GM12878 (cell line): ENCODE results near the gene OTOP3. TPM values are rescaled to one million over a fixed set of nuclear protein-coding genes. Genes with fewer than 3 reads are reported as not detected.

Experiments used
- ATAC-seq: fragments of 200-7000 bp; cut with Tn5 transposase; 3 replicates; pipeline ENCODE4 v1.9.1; 2020; ENCODE audit warnings: mild to moderate bottlenecking, moderate library complexity
- BruUV-seq: library from RNA; stranded (reverse); fragments of 400-500 nt; replicated peaks from 2 replicates; lab custom pipeline; 2021; lab: Mats Ljungman, UMichigan
- CTCF ChIA-PET: fragments of 300-600 bp; sonication (Branson Sonifier 250); formaldehyde crosslinking; extraction: SDS; loops from one replicate; lab custom pipeline; 2021; ENCODE audit warnings: inconsistent platforms; lab: Yijun Ruan, JAX
- POLR2A ChIA-PET: fragments of 350-600 bp; formaldehyde crosslinking; extraction: SDS; loops from one replicate; lab custom pipeline; 2021; ENCODE audit warnings: inconsistent platforms; lab: Charles Lee
- RAD21 ChIA-PET: fragments of 300-600 bp; sonication (Branson Sonifier 250); formaldehyde crosslinking; loops from one replicate; lab custom pipeline; 2023; ENCODE audit warnings: antibody characterized with exemption; ENCODE audit not compliant: unreplicated experiment; lab: Charles Lee
- SMC1A ChIA-PET: fragments of 300-600 bp; sonication (Branson Sonifier 250); formaldehyde crosslinking; loops from one replicate; lab custom pipeline; 2023; ENCODE audit not compliant: unreplicated experiment, uncharacterized antibody; lab: Charles Lee
- DNase-seq: peaks from one replicate; pipeline ENCODE4 v3.0.0-alpha.2; 2011; ENCODE audit warnings: low read depth, low spot score
- FAIRE-seq: peaks from 3 replicates; lab custom pipeline; 2011; peaks lifted over from hg19 to GRCh38; lab: Jason Lieb, UNC
- H2AFZ ChIP-seq: 2 replicates; pipeline ENCODE4 v1.6.0; 2011; ENCODE audit warnings: low read depth, low read length, control low read depth; ENCODE audit not compliant: control insufficient read depth
- H3K27ac ChIP-seq: 2 replicates; pipeline ENCODE4 v1.5.1; 2011; ENCODE audit warnings: control low read depth; ENCODE audit not compliant: control insufficient read depth, insufficient read depth
- H3K27me3 ChIP-seq, 2 experiments: replicated peaks in 1 of 2; 2 replicates each; pipeline versions ENCODE4 v1.6.0 to v1.6.1; 2011; ENCODE audit warnings: low read length in 1 of 2; ENCODE audit not compliant: control insufficient read depth in 2 of 2, insufficient read depth in 2 of 2
- H3K36me3 ChIP-seq, 2 experiments: 2 replicates each; pipeline ENCODE4 v1.5.1; 2011; ENCODE audit warnings: low read length in 1 of 2; ENCODE audit not compliant: control insufficient read depth in 2 of 2, insufficient read depth in 2 of 2
- H3K4me1 ChIP-seq: 2 replicates; pipeline ENCODE4 v1.6.1; 2011; ENCODE audit warnings: mild to moderate bottlenecking, low read length, moderate library complexity, mixed read lengths; ENCODE audit not compliant: control insufficient read depth, insufficient read depth
- H3K4me2 ChIP-seq: 2 replicates; pipeline ENCODE4 v1.6.0; 2011; ENCODE audit warnings: control low read depth; ENCODE audit not compliant: control insufficient read depth, insufficient read depth
- H3K4me3 ChIP-seq: fragments of 200-600 bp; sonication (generic); 2 replicates; pipeline ENCODE4 v1.5.1; 2016
- H3K79me2 ChIP-seq: 2 replicates; pipeline ENCODE4 v1.6.0; 2011; ENCODE audit warnings: low read length; ENCODE audit not compliant: control insufficient read depth, insufficient read depth
- H3K9ac ChIP-seq: 2 replicates; pipeline ENCODE4 v1.8.0; 2011; ENCODE audit warnings: low read length, control low read depth, mixed read lengths; ENCODE audit not compliant: control insufficient read depth, insufficient read depth
- H3K9me3 ChIP-seq: replicated peaks from 3 replicates; pipeline ENCODE4 v1.5.1; 2011; ENCODE audit warnings: mild to moderate bottlenecking, low read length; ENCODE audit not compliant: control insufficient read depth, insufficient read depth
- H4K20me1 ChIP-seq: 2 replicates; pipeline ENCODE4 v1.6.0; 2011; ENCODE audit not compliant: control insufficient read depth, insufficient read depth
- CREB1 ChIP-seq: IDR thresholded peaks from 2 replicates; pipeline ENCODE4 v1.6.1; 2012; ENCODE audit warnings: low read depth, mild to moderate bottlenecking, inconsistent platforms
- RAD21 ChIP-seq: IDR thresholded peaks from 2 replicates; pipeline ENCODE4 v1.6.1; 2011; ENCODE audit warnings: mild to moderate bottlenecking, low read depth, low read length, moderate library complexity; ENCODE audit not compliant: insufficient read depth
- SMC3 ChIP-seq: IDR thresholded peaks from 2 replicates; pipeline ENCODE4 v1.6.1; 2011; ENCODE audit warnings: low read length, improper control_type of control experiment, borderline replicate concordance
- SUPT20H ChIP-seq: IDR thresholded peaks from 2 replicates; pipeline ENCODE4 v1.6.1; 2011; ENCODE audit warnings: low read depth, mild to moderate bottlenecking, low read length, moderate library complexity, borderline replicate concordance; ENCODE audit not compliant: control insufficient read depth
- ZBED1 ChIP-seq: IDR thresholded peaks from 2 replicates; pipeline ENCODE4 v1.6.1; 2016; ENCODE audit warnings: borderline replicate concordance
- ZNF217 ChIP-seq: fragments of 450-650 bp; IDR thresholded peaks from 2 replicates; pipeline ENCODE4 v1.6.1; 2017; ENCODE audit warnings: antibody characterized with exemption, mild to moderate bottlenecking
- WGBS: methylation state at CpG from one replicate; pipeline ENCODE4 v1.1.6; 2016; ENCODE audit warnings: low lambda C conversion rate; ENCODE audit not compliant: insufficient replicate concordance, insufficient coverage; ENCODE audit errors: missing lambda C conversion rate; 5-methylcytosine and 5-hydroxymethylcytosine counted together
- in situ Hi-C: fragments of 300-500 bp; cut with MboI; formaldehyde crosslinking; loops from 9 replicates; pipeline ENCODE4 v1.14.3; 2018; ENCODE audit warnings: mixed read lengths
- intact Hi-C: fragments of 100-400 bp; cut with micrococcal nuclease; formaldehyde crosslinking; loops from one replicate; pipeline ENCODE4 v1.14.2; 2022; ENCODE audit not compliant: unreplicated experiment
- polyA plus RNA-seq, 11 experiments: library from polyadenylated mRNA; depleted of rRNA in 4 of 11; unstranded in 6 of 11; stranded (reverse) in 5 of 11; fragments of >200 nt; fragmentation: Nextera tagmentation in 4 of 11; fragmentation: Illumina TruSeq in 1 of 11; extraction: Ambion mirVana in 4 of 11; extraction: Trizol in 1 of 11; gene quantifications; 1 replicate in 1 of 11; 2 replicates in 10 of 11; pipeline versions ENCODE4 v1.2.1 to v1.2.3, GENCODE V29; 2011 to 2016; ENCODE audit warnings: inconsistent platforms in 2 of 11, missing spikeins in 2 of 11, low read depth in 1 of 11
- total RNA-seq, 4 experiments: library from RNA; depleted of rRNA in 3 of 4; stranded (reverse); fragments of >200 nt in 3 of 4; fragmentation: Illumina TruSeq in 1 of 4; extraction: Trizol in 1 of 4; gene quantifications; 2 replicates each; pipeline versions ENCODE4 v1.2.1 to v1.2.3, GENCODE V29; 2013 to 2021
- TF ChIP-seq, protein P1 (sequence below): fragments of 450-650 bp; IDR thresholded peaks from 2 replicates; pipeline ENCODE4 v1.6.1; 2016; ENCODE audit warnings: mild to moderate bottlenecking, moderate library complexity, borderline replicate concordance
- TF ChIP-seq, protein P2 (sequence below): IDR thresholded peaks from 2 replicates; pipeline ENCODE4 v1.6.1; 2012; ENCODE audit warnings: improper control_type of control experiment, low read depth, low read length; ENCODE audit not compliant: insufficient replicate concordance
- TF ChIP-seq, protein P3 (sequence below): IDR thresholded peaks from 2 replicates; pipeline ENCODE4 v1.6.1; 2011; ENCODE audit warnings: borderline replicate concordance, low read depth, mild to moderate bottlenecking, moderate library complexity, mixed read lengths, low read length; ENCODE audit not compliant: insufficient read depth; ENCODE audit errors: extremely low read length
- TF ChIP-seq, protein P4 (sequence below): fragments of 450-650 bp; IDR thresholded peaks from 2 replicates; pipeline ENCODE4 v1.6.1; 2017; ENCODE audit warnings: antibody characterized with exemption, mild to moderate bottlenecking, moderate library complexity

The OTOP3 gene
- total and polyA plus RNA-seq, 10 of the 15 experiments (the other 5 are each of a cell fraction or from before 2014, with no cell fraction given) = 0.03 to 0.06 TPM; not detected in 8

DNA sequence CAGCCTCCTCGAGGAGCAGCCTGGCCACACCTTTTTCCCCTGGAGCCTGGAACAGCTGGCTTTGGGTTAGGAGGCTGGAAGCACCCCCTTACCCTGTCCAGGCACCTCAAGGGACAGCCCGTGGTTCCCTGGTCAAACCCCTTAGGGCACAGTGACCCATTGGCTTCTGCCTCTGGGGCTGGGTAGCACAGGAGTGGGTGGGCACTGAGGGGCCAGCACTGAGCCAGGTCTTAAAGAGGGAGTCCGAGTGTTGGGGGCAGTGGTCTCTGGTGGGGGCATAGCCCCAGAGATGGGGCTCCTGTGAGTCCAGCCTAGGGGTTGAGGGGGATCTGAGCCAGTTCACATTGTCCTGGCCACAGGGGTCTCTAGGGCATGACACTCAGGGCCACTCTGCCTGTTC lies 15.4 kb downstream of the OTOP3 start:
- no peaks in the 10 kb centered on the region for H3K27me3 ChIP-seq
- ChIA-PET POLR2A (no interaction called here), SMC1A (no interaction called here), RAD21 (interaction anchor here (1.3 kb wide), 1 partner anchor 10 kb away, joined by 4 read pairs; no protein-coding TSS in a partner anchor), CTCF (interaction anchor here (3.5 to 13.8 kb wide), 2 partner anchors 10 to 27 kb away, joined by 19 to 274 read pairs; partner anchors contain the start of genes OTOP2 and USH1G)
- no peaks in the 10 kb centered on the region; the same call in 1 of the 2 replicates for H3K4me1 ChIP-seq
- no peak overlapping the region for H3K4me3 ChIP-seq
- ATAC-seq (no peak), DNase-seq (no peak), FAIRE-seq (no peak)
- H3K9ac ChIP-seq = no peak overlapping the region
- no peaks in the 10 kb centered on the region for H4K20me1 ChIP-seq
- H3K79me2 ChIP-seq = no peaks in the 10 kb centered on the region
- in situ Hi-C loops (no loop called here), intact Hi-C loops (no loop called here)
- no peak overlapping the region for H2AFZ ChIP-seq
- H3K9me3 ChIP-seq = no peaks in the 10 kb centered on the region; the same call in 2 of the 3 replicates
- no peak overlapping the region for H3K4me2 ChIP-seq
- H3K27ac ChIP-seq = no peak overlapping the region
- 0% methylated on average over 3 of the region's 3 CpGs for WGBS
- no peaks in the 10 kb centered on the region for H3K36me3 ChIP-seq
- BruUV-seq = no TSS peak
- TF ChIP-seq, protein P1, sequence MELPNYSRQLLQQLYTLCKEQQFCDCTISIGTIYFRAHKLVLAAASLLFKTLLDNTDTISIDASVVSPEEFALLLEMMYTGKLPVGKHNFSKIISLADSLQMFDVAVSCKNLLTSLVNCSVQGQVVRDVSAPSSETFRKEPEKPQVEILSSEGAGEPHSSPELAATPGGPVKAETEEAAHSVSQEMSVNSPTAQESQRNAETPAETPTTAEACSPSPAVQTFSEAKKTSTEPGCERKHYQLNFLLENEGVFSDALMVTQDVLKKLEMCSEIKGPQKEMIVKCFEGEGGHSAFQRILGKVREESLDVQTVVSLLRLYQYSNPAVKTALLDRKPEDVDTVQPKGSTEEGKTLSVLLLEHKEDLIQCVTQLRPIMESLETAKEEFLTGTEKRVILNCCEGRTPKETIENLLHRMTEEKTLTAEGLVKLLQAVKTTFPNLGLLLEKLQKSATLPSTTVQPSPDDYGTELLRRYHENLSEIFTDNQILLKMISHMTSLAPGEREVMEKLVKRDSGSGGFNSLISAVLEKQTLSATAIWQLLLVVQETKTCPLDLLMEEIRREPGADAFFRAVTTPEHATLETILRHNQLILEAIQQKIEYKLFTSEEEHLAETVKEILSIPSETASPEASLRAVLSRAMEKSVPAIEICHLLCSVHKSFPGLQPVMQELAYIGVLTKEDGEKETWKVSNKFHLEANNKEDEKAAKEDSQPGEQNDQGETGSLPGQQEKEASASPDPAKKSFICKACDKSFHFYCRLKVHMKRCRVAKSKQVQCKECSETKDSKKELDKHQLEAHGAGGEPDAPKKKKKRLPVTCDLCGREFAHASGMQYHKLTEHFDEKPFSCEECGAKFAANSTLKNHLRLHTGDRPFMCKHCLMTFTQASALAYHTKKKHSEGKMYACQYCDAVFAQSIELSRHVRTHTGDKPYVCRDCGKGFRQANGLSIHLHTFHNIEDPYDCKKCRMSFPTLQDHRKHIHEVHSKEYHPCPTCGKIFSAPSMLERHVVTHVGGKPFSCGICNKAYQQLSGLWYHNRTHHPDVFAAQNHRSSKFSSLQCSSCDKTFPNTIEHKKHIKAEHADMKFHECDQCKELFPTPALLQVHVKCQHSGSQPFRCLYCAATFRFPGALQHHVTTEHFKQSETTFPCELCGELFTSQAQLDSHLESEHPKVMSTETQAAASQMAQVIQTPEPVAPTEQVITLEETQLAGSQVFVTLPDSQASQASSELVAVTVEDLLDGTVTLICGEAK = no peak
- TF ChIP-seq CREB1 (no peak), ZNF217 (no peak), SMC3 (no peak), ZBED1 (no peak), RAD21 (no peak), SUPT20H (no peak)
- TF ChIP-seq, protein P2, sequence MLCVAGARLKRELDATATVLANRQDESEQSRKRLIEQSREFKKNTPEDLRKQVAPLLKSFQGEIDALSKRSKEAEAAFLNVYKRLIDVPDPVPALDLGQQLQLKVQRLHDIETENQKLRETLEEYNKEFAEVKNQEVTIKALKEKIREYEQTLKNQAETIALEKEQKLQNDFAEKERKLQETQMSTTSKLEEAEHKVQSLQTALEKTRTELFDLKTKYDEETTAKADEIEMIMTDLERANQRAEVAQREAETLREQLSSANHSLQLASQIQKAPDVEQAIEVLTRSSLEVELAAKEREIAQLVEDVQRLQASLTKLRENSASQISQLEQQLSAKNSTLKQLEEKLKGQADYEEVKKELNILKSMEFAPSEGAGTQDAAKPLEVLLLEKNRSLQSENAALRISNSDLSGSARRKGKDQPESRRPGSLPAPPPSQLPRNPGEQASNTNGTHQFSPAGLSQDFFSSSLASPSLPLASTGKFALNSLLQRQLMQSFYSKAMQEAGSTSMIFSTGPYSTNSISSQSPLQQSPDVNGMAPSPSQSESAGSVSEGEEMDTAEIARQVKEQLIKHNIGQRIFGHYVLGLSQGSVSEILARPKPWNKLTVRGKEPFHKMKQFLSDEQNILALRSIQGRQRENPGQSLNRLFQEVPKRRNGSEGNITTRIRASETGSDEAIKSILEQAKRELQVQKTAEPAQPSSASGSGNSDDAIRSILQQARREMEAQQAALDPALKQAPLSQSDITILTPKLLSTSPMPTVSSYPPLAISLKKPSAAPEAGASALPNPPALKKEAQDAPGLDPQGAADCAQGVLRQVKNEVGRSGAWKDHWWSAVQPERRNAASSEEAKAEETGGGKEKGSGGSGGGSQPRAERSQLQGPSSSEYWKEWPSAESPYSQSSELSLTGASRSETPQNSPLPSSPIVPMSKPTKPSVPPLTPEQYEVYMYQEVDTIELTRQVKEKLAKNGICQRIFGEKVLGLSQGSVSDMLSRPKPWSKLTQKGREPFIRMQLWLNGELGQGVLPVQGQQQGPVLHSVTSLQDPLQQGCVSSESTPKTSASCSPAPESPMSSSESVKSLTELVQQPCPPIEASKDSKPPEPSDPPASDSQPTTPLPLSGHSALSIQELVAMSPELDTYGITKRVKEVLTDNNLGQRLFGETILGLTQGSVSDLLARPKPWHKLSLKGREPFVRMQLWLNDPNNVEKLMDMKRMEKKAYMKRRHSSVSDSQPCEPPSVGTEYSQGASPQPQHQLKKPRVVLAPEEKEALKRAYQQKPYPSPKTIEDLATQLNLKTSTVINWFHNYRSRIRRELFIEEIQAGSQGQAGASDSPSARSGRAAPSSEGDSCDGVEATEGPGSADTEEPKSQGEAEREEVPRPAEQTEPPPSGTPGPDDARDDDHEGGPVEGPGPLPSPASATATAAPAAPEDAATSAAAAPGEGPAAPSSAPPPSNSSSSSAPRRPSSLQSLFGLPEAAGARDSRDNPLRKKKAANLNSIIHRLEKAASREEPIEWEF = no peak
- TF ChIP-seq, protein P3, sequence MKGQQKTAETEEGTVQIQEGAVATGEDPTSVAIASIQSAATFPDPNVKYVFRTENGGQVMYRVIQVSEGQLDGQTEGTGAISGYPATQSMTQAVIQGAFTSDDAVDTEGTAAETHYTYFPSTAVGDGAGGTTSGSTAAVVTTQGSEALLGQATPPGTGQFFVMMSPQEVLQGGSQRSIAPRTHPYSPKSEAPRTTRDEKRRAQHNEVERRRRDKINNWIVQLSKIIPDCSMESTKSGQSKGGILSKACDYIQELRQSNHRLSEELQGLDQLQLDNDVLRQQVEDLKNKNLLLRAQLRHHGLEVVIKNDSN = no peak
- TF ChIP-seq, protein P4, sequence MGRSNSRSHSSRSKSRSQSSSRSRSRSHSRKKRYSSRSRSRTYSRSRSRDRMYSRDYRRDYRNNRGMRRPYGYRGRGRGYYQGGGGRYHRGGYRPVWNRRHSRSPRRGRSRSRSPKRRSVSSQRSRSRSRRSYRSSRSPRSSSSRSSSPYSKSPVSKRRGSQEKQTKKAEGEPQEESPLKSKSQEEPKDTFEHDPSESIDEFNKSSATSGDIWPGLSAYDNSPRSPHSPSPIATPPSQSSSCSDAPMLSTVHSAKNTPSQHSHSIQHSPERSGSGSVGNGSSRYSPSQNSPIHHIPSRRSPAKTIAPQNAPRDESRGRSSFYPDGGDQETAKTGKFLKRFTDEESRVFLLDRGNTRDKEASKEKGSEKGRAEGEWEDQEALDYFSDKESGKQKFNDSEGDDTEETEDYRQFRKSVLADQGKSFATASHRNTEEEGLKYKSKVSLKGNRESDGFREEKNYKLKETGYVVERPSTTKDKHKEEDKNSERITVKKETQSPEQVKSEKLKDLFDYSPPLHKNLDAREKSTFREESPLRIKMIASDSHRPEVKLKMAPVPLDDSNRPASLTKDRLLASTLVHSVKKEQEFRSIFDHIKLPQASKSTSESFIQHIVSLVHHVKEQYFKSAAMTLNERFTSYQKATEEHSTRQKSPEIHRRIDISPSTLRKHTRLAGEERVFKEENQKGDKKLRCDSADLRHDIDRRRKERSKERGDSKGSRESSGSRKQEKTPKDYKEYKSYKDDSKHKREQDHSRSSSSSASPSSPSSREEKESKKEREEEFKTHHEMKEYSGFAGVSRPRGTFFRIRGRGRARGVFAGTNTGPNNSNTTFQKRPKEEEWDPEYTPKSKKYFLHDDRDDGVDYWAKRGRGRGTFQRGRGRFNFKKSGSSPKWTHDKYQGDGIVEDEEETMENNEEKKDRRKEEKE = no peak
